ENCODE data around the gene NGFR.

Gene NGFR

GRCh38 chr17:49505854-49506253, 10.8 kb downstream of the NGFR start:
- Histone ChIP-seq H3K27me3 (ENCODE audit: insufficient read depth, low read depth) (peaks cover 98% of the 10 kb centered on the region), H3K36me3 (ENCODE audit: insufficient read depth) (no peaks in the 10 kb centered on the region), H3K27ac (no peak overlapping the region), H3K79me2 (ENCODE audit: insufficient read depth, low read depth) (no peaks in the 10 kb centered on the region), H3K9ac (no peak overlapping the region), H4K20me1 (ENCODE audit: insufficient read depth) (no peaks in the 10 kb centered on the region), H3K4me2 (no peak overlapping the region), H2AFZ (ENCODE audit: low read depth) (no peak overlapping the region), H3K4me3 (IDR thresholded peaks at IDR 0.05; ENCODE audit: insufficient read depth, low read depth, low read length) (no peak overlapping the region), H3K4me1 (ENCODE audit: low read depth, poor library complexity, severe bottlenecking) (no peaks in the 10 kb centered on the region)
- TF ChIP-seq, protein P1, sequence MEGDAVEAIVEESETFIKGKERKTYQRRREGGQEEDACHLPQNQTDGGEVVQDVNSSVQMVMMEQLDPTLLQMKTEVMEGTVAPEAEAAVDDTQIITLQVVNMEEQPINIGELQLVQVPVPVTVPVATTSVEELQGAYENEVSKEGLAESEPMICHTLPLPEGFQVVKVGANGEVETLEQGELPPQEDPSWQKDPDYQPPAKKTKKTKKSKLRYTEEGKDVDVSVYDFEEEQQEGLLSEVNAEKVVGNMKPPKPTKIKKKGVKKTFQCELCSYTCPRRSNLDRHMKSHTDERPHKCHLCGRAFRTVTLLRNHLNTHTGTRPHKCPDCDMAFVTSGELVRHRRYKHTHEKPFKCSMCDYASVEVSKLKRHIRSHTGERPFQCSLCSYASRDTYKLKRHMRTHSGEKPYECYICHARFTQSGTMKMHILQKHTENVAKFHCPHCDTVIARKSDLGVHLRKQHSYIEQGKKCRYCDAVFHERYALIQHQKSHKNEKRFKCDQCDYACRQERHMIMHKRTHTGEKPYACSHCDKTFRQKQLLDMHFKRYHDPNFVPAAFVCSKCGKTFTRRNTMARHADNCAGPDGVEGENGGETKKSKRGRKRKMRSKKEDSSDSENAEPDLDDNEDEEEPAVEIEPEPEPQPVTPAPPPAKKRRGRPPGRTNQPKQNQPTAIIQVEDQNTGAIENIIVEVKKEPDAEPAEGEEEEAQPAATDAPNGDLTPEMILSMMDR (conservative IDR thresholded peaks at IDR 0.05; ENCODE audit: low read depth, low read length), result no peak

DNA sequence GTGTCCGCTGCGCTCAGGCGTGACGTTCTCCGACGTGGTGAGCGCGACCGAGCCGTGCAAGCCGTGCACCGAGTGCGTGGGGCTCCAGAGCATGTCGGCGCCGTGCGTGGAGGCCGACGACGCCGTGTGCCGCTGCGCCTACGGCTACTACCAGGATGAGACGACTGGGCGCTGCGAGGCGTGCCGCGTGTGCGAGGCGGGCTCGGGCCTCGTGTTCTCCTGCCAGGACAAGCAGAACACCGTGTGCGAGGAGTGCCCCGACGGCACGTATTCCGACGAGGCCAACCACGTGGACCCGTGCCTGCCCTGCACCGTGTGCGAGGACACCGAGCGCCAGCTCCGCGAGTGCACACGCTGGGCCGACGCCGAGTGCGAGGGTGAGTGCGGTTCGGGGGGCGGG, 11.2 kb downstream of the NGFR start:
- H3K27me3 ChIP-seq (ENCODE audit: insufficient read depth, low read depth), result peaks cover 98% of the 10 kb centered on the region
- TF ChIP-seq, protein P1 (conservative IDR thresholded peaks at IDR 0.05; ENCODE audit: low read depth, low read length), result no peak
- H3K9ac ChIP-seq, result no peak overlapping the region
- no peaks in the 10 kb centered on the region for H3K36me3 ChIP-seq (ENCODE audit: insufficient read depth)
- no peaks in the 10 kb centered on the region for H3K4me1 ChIP-seq (ENCODE audit: low read depth, poor library complexity, severe bottlenecking)
- H3K4me2 ChIP-seq, result no peak overlapping the region
- H2AFZ ChIP-seq (ENCODE audit: low read depth), result no peak overlapping the region
- no peaks in the 10 kb centered on the region for H4K20me1 ChIP-seq (ENCODE audit: insufficient read depth)
- no peaks in the 10 kb centered on the region for H3K79me2 ChIP-seq (ENCODE audit: insufficient read depth, low read depth)
- no peak overlapping the region for H3K4me3 ChIP-seq (IDR thresholded peaks at IDR 0.05; ENCODE audit: insufficient read depth, low read depth, low read length)
- H3K27ac ChIP-seq, result no peak overlapping the region

DNA sequence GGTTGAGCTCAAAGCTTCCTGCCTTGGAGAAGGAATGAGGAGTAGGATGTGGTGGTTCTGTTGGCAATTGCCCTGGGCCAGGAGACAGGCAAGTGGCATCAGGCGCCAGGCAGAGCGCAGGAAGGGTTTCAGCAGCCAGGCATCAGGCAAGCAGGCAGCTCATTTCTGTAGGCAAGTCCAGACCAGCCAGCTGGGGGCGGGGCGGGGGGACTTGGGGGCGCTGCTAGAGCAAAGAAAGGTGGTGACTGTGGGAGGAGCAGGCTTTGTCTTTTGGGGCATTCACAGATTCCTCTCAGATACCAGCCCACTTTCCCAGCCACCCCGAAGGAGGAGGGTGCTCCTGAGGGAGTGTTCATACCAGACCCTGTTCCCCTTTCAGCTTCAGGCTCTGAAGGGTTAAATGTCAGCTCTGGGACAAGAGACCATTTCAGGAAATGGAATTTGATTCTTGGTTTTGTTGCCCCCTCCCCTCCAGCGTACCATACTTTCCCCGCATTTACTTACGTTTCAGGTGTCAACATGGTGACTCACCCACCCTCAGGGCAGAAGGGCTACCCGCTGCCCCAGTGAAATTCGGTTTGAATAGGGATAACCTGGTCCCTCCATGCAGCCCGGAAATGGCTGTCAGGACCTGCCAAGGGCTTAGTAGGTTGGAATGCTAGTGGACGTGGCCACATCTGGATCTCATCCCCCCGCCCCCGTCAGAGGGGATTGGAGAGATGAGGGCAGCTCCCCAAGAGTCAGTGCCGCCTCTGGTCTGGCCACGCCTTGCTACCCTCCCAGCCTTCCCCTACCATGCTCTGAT, 13.2 kb downstream of the NGFR start:
- no peaks in the 10 kb centered on the region for H3K36me3 ChIP-seq (ENCODE audit: insufficient read depth)
- H4K20me1 ChIP-seq (ENCODE audit: insufficient read depth), result no peaks in the 10 kb centered on the region
- no peak overlapping the region for H2AFZ ChIP-seq (ENCODE audit: low read depth)
- H3K4me1 ChIP-seq (ENCODE audit: low read depth, poor library complexity, severe bottlenecking), result no peaks in the 10 kb centered on the region
- no peak overlapping the region for H3K27ac ChIP-seq
- H3K4me2 ChIP-seq, result no peak overlapping the region
- TF ChIP-seq, protein P1 (conservative IDR thresholded peaks at IDR 0.05; ENCODE audit: low read depth, low read length), result no peak
- no peaks in the 10 kb centered on the region for H3K79me2 ChIP-seq (ENCODE audit: insufficient read depth, low read depth)
- H3K4me3 ChIP-seq (IDR thresholded peaks at IDR 0.05; ENCODE audit: insufficient read depth, low read depth, low read length), result no peak overlapping the region
- H3K27me3 ChIP-seq (ENCODE audit: insufficient read depth, low read depth), result peaks cover 93% of the 10 kb centered on the region
- no peak overlapping the region for H3K9ac ChIP-seq

DNA sequence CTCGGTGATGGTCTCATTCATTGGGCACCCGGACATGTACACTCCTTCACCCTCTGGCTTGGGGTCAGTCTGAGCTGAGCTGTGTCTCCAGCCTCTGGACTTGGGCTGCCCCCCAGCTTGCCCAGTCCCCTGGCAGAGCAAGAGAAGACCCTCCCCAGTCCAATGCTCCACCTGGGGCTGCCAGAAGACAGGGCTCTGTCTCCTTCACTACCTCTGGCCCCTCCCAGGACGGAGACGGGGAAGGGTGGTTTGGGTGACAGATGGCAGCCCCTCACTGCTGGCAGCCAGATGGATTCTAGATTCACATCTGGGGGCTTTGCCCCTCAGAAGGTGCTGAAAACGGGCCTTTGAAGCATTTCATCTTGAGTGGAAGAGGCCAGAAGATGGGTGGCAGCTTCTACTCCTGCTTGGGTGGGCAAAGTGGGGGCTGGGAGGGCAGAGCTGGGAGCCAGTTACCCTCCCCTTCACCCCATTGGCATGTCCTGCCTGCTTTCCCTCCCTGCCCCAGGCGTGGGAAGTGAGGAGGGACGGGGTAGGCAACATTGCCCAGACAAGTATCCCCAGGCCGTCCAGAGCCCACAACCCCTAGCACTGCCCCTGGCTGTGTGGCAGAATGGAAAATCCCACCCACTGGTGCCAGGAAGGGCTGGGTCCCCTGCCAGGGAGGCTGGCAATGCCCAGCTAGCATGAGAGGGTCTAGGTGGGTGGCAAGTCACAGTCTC, 13.9 kb downstream of the NGFR start:
- Histone ChIP-seq H3K9ac (no peak overlapping the region), H3K4me3 (IDR thresholded peaks at IDR 0.05; ENCODE audit: insufficient read depth, low read depth, low read length) (no peak overlapping the region), H4K20me1 (ENCODE audit: insufficient read depth) (no peaks in the 10 kb centered on the region), H3K4me1 (ENCODE audit: low read depth, poor library complexity, severe bottlenecking) (no peaks in the 10 kb centered on the region), H3K4me2 (no peak overlapping the region), H3K36me3 (ENCODE audit: insufficient read depth) (no peaks in the 10 kb centered on the region), H3K79me2 (ENCODE audit: insufficient read depth, low read depth) (no peaks in the 10 kb centered on the region), H3K27ac (no peak overlapping the region), H2AFZ (ENCODE audit: low read depth) (no peak overlapping the region), H3K27me3 (ENCODE audit: insufficient read depth, low read depth) (peaks cover 92% of the 10 kb centered on the region)
- TF ChIP-seq, protein P1 (conservative IDR thresholded peaks at IDR 0.05; ENCODE audit: low read depth, low read length), result no peak

Measured in KMS-11 (cell line).